Right lobe of liver (tissue), 6 donors: Measurements from ENCODE around the gene FGGY. TPM values are rescaled to one million over a fixed set of nuclear protein-coding genes. Genes with fewer than 3 reads are reported as not detected.

Source experiments
- ATAC-seq, 4 donors: fragments of 200-7000 bp; cut with Tn5 transposase; one replicate each; pipeline ENCODE4 v1.9.1; 2020; ENCODE audit warnings: mild to moderate bottlenecking in 4 of 4, moderate library complexity in 4 of 4
- DNase-seq, 3 donors: peaks; one replicate each; pipeline ENCODE4 v3.0.0-alpha.2; 2020
- H3K27ac ChIP-seq, 3 donors: fragments of 200-600 bp; one replicate each; pipeline ENCODE4 v1.8.0; 2022
- H3K27me3 ChIP-seq, 2 donors: fragments of 200-600 bp; one replicate each; pipeline ENCODE4 v1.8.0; 2022
- H3K36me3 ChIP-seq, 4 donors: fragments of 200-600 bp; sonication (generic) in 1 of 4; one replicate each; pipeline versions ENCODE4 v1.5.1 to v1.8.0; 2017 to 2022; ENCODE audit warnings: control low read depth in 1 of 4
- H3K4me1 ChIP-seq, 4 donors: fragments of 200-600 bp; sonication (generic) in 1 of 4; one replicate each; pipeline versions ENCODE4 v1.5.1 to v1.8.0; 2017 to 2022; ENCODE audit warnings: control low read depth in 1 of 4
- H3K4me3 ChIP-seq, 3 donors: fragments of 200-600 bp; one replicate each; pipeline ENCODE4 v1.8.0; 2022
- H3K9me3 ChIP-seq, 4 donors: fragments of 200-600 bp; sonication (generic) in 1 of 4; one replicate each; pipeline versions ENCODE4 v1.5.1 to v1.8.0; 2017 to 2022; ENCODE audit warnings: control low read depth in 1 of 4
- CTCF ChIP-seq, 4 donors: fragments of 200-600 bp in 3 of 4; fragments of 450-650 bp in 1 of 4; IDR thresholded peaks; one replicate each; pipeline versions ENCODE4 v1.5.1 to v1.8.0; 2016 to 2022; ENCODE audit warnings: antibody characterized with exemption in 4 of 4, mild to moderate bottlenecking in 2 of 4
- POLR2A ChIP-seq: fragments of 450-650 bp; IDR thresholded peaks from one replicate; pipeline ENCODE4 v1.6.1; 2017; ENCODE audit warnings: antibody characterized with exemption, mild to moderate bottlenecking
- whole genome bisulfite sequencing: methylation state at CpG from one replicate; pipeline ENCODE4 v1.1.6; 2018; ENCODE audit warnings: low coverage, low lambda C conversion rate; ENCODE audit not compliant: insufficient coverage; ENCODE audit errors: missing lambda C conversion rate; 5-methylcytosine and 5-hydroxymethylcytosine counted together
- intact Hi-C, 2 donors: fragments of 100-400 bp; cut with DNase I; formaldehyde crosslinking; loops; one replicate each; pipeline versions ENCODE4 v1.11.2 to v1.14.1; 2022
- total RNA-seq, 6 experiments: library from RNA; depleted of rRNA in 2 of 6; stranded (reverse); fragments of >200 nt in 2 of 6; fragmentation: NEBNext Ultra II Directional in 3 of 6; extraction: Animal tissue kit (Norgen Biotek cat#: 25700) in 3 of 6; gene quantifications; one replicate each; pipeline versions ENCODE4 v1.1.0 to v1.2.4, GENCODE V29; 2016 to 2023
- donor health status: DM: no; HTN: yes; CAD: no.
- donor health status: DM: no; HTN: no; CAD: no.
- donor health status: DM: no; HTN: no; CAD: no.
- donor health status: DM: no; HTN: yes; CAD: no.
- donor health status: DM: no; HTN: yes; CAD: no.

FGGY gene
- total RNA-seq, 6 experiments from 2014 or later: 45.5 to 84.2 (median 58.7) TPM

- intact Hi-C loops: no loop called here
- 73% methylated on average over 1 of the region's 1 CpG for WGBS
These were observed 418.1 kb downstream of the FGGY start for GRCh38 chr1:59714966-59715365.

GRCh38 chr1:59716832-59717231 lies 419.9 kb downstream of the FGGY start:
- H3K9me3 ChIP-seq: no peaks in the 10 kb centered on the region
- H3K4me1 ChIP-seq: no peaks in the 10 kb centered on the region
- no peaks in the 10 kb centered on the region for H3K27me3 ChIP-seq
- 82% methylated on average over 3 of the region's 3 CpGs for WGBS
- no peak overlapping the region for H3K4me3 ChIP-seq
- no peak for DNase-seq
- no peaks in the 10 kb centered on the region for H3K36me3 ChIP-seq
- intact Hi-C loops: no loop called here
- no peak for TF ChIP-seq CTCF (IDR thresholded peaks at IDR 0.05)
- no peak for TF ChIP-seq POLR2A
- no peak overlapping the region for H3K27ac ChIP-seq
- ATAC-seq: no peak

More at GRCh38 chr1:59714966-59715365, 418.1 kb downstream of the FGGY start:
- Histone ChIP-seq H3K4me3 (no peak overlapping the region), H3K27me3 (no peaks in the 10 kb centered on the region), H3K9me3 (no peaks in the 10 kb centered on the region), H3K4me1 (no peaks in the 10 kb centered on the region), H3K36me3 (no peaks in the 10 kb centered on the region), H3K27ac (no peak overlapping the region)
- no peak for DNase-seq
- TF ChIP-seq POLR2A (no peak), CTCF (IDR thresholded peaks at IDR 0.05) (no peak)
- no peak for ATAC-seq

- Histone ChIP-seq H3K9me3 (no peaks in the 10 kb centered on the region), H3K4me1 (no peaks in the 10 kb centered on the region), H3K27me3 (no peaks in the 10 kb centered on the region), H3K4me3 (no peak overlapping the region), H3K27ac (no peak overlapping the region), H3K36me3 (no peaks in the 10 kb centered on the region)
- WGBS: 87% methylated on average over 4 of the region's 7 CpGs
- intact Hi-C loops: no loop called here
- ATAC-seq (peak; percentile 31 to 47 (median 33)), DNase-seq (no peak)
- TF ChIP-seq CTCF (IDR thresholded peaks at IDR 0.05) (peak in 3 of 4 donors; percentile 29 to 36 (median 32)), POLR2A (no peak)
These were observed 421.4 kb downstream of the FGGY start for GRCh38 chr1:59718064-59718988.

- no peak overlapping the region for H3K4me3 ChIP-seq
- ATAC-seq: peak in 3 of 4 donors; percentile 33 to 49 (median 47)
- H3K27me3 ChIP-seq: no peaks in the 10 kb centered on the region
- intact Hi-C loops: no loop called here
- DNase-seq: no peak
- H3K27ac ChIP-seq: no peak overlapping the region
- H3K4me1 ChIP-seq: no peaks in the 10 kb centered on the region
- no peaks in the 10 kb centered on the region for H3K9me3 ChIP-seq
- no peaks in the 10 kb centered on the region for H3K36me3 ChIP-seq
- TF ChIP-seq POLR2A (no peak), CTCF (IDR thresholded peaks at IDR 0.05) (no peak)
These were observed 422.1 kb downstream of the FGGY start for GRCh38 chr1:59718989-59719360.
